ENCODE measurements around the gene RALB.

The RALB gene

GRCh38 chr2:120252225-120253020 is at the start of gene RALB:
Gene RALB (plus strand): TSS chr2:120252852. CDS start chr2:120278665, 25,813 bp downstream.
- peaks cover 9% of the 10 kb centered on the region for H3K4me1 ChIP-seq (ENCODE audit: control insufficient read depth, insufficient read depth, low read length)
- peak within 1 kb of the TSS; percentile 54 for H3K9ac ChIP-seq (ENCODE audit: low read length)
- H3K27ac ChIP-seq (ENCODE audit: low read depth, low read length), result peak within 1 kb of the TSS; percentile 82
- H3K36me3 ChIP-seq (ENCODE audit: control insufficient read depth, insufficient read depth, low read length), result no peaks in the 10 kb centered on the region
- H3K4me3 ChIP-seq (ENCODE audit: low read length), result peak within 1 kb of the TSS; percentile 91
- H3K27me3 ChIP-seq (ENCODE audit: control insufficient read depth, insufficient read depth, low read length), result no peaks in the 10 kb centered on the region

- Histone ChIP-seq H3K4me1 (ENCODE audit: control insufficient read depth, insufficient read depth, low read length) (no peaks in the 10 kb centered on the region), H3K36me3 (ENCODE audit: control insufficient read depth, insufficient read depth, low read length) (no peaks in the 10 kb centered on the region), H3K9ac (ENCODE audit: low read length) (no peak overlapping the region), H3K27ac (ENCODE audit: low read depth, low read length) (no peak overlapping the region), H3K27me3 (ENCODE audit: control insufficient read depth, insufficient read depth, low read length) (no peaks in the 10 kb centered on the region), H3K4me3 (ENCODE audit: low read length) (no peak overlapping the region)
Measured at GRCh38 chr2:120203251-120204021, 49.2 kb upstream of the RALB start.

GRCh38 chr2:120204022-120204405 is 48.6 kb upstream of the RALB start:
- Histone ChIP-seq H3K9ac (ENCODE audit: low read length) (no peak overlapping the region), H3K4me1 (ENCODE audit: control insufficient read depth, insufficient read depth, low read length) (no peaks in the 10 kb centered on the region), H3K27me3 (ENCODE audit: control insufficient read depth, insufficient read depth, low read length) (no peaks in the 10 kb centered on the region), H3K4me3 (ENCODE audit: low read length) (no peak overlapping the region), H3K36me3 (ENCODE audit: control insufficient read depth, insufficient read depth, low read length) (no peaks in the 10 kb centered on the region), H3K27ac (ENCODE audit: low read depth, low read length) (no peak overlapping the region)

- Histone ChIP-seq H3K36me3 (ENCODE audit: control insufficient read depth, insufficient read depth, low read length) (no peaks in the 10 kb centered on the region), H3K4me3 (ENCODE audit: low read length) (no peak overlapping the region), H3K27ac (ENCODE audit: low read depth, low read length) (no peak overlapping the region), H3K9ac (ENCODE audit: low read length) (no peak overlapping the region), H3K27me3 (ENCODE audit: control insufficient read depth, insufficient read depth, low read length) (no peaks in the 10 kb centered on the region), H3K4me1 (ENCODE audit: control insufficient read depth, insufficient read depth, low read length) (no peaks in the 10 kb centered on the region)
Measured at GRCh38 chr2:120204417-120204816, 48.2 kb upstream of the RALB start.

GRCh38 chr2:120204945-120205670 is 47.5 kb upstream of the RALB start:
- no peaks in the 10 kb centered on the region for H3K27me3 ChIP-seq (ENCODE audit: control insufficient read depth, insufficient read depth, low read length)
- H3K36me3 ChIP-seq (ENCODE audit: control insufficient read depth, insufficient read depth, low read length), result no peaks in the 10 kb centered on the region
- no peak overlapping the region for H3K27ac ChIP-seq (ENCODE audit: low read depth, low read length)
- no peak overlapping the region for H3K4me3 ChIP-seq (ENCODE audit: low read length)
- H3K9ac ChIP-seq (ENCODE audit: low read length), result no peak overlapping the region
- H3K4me1 ChIP-seq (ENCODE audit: control insufficient read depth, insufficient read depth, low read length), result no peaks in the 10 kb centered on the region

- Histone ChIP-seq H3K4me1 (ENCODE audit: control insufficient read depth, insufficient read depth, low read length) (no peaks in the 10 kb centered on the region), H3K4me3 (ENCODE audit: low read length) (no peak overlapping the region), H3K27me3 (ENCODE audit: control insufficient read depth, insufficient read depth, low read length) (no peaks in the 10 kb centered on the region), H3K36me3 (ENCODE audit: control insufficient read depth, insufficient read depth, low read length) (no peaks in the 10 kb centered on the region), H3K27ac (ENCODE audit: low read depth, low read length) (no peak overlapping the region), H3K9ac (ENCODE audit: low read length) (no peak overlapping the region)
Measured at GRCh38 chr2:120206022-120206581, 46.5 kb upstream of the RALB start.

- no peak overlapping the region for H3K27ac ChIP-seq (ENCODE audit: low read depth, low read length)
Measured at GRCh38 chr2:120208381-120209353, 44.0 kb upstream of the RALB start.

GRCh38 chr2:120209427-120210269 is 43.0 kb upstream of the RALB start:
- Histone ChIP-seq H3K4me3 (ENCODE audit: low read length) (no peak overlapping the region), H3K27ac (ENCODE audit: low read depth, low read length) (no peak overlapping the region), H3K36me3 (ENCODE audit: control insufficient read depth, insufficient read depth, low read length) (no peaks in the 10 kb centered on the region), H3K9ac (ENCODE audit: low read length) (no peak overlapping the region), H3K4me1 (ENCODE audit: control insufficient read depth, insufficient read depth, low read length) (no peaks in the 10 kb centered on the region), H3K27me3 (ENCODE audit: control insufficient read depth, insufficient read depth, low read length) (no peaks in the 10 kb centered on the region)

More at GRCh38 chr2:120208381-120209353, 44.0 kb upstream of the RALB start:
- H3K4me1 ChIP-seq (ENCODE audit: control insufficient read depth, insufficient read depth, low read length), result no peaks in the 10 kb centered on the region
- H3K4me3 ChIP-seq (ENCODE audit: low read length), result no peak overlapping the region
- no peaks in the 10 kb centered on the region for H3K36me3 ChIP-seq (ENCODE audit: control insufficient read depth, insufficient read depth, low read length)
- no peak overlapping the region for H3K9ac ChIP-seq (ENCODE audit: low read length)
- no peaks in the 10 kb centered on the region for H3K27me3 ChIP-seq (ENCODE audit: control insufficient read depth, insufficient read depth, low read length)

GRCh38 chr2:120210270-120210693 is 42.4 kb upstream of the RALB start:
- Histone ChIP-seq H3K27me3 (ENCODE audit: control insufficient read depth, insufficient read depth, low read length) (no peaks in the 10 kb centered on the region), H3K9ac (ENCODE audit: low read length) (no peak overlapping the region), H3K36me3 (ENCODE audit: control insufficient read depth, insufficient read depth, low read length) (no peaks in the 10 kb centered on the region), H3K4me1 (ENCODE audit: control insufficient read depth, insufficient read depth, low read length) (no peaks in the 10 kb centered on the region), H3K4me3 (ENCODE audit: low read length) (no peak overlapping the region), H3K27ac (ENCODE audit: low read depth, low read length) (no peak overlapping the region)

- Histone ChIP-seq H3K4me3 (ENCODE audit: low read length) (no peak overlapping the region), H3K27me3 (ENCODE audit: control insufficient read depth, insufficient read depth, low read length) (no peaks in the 10 kb centered on the region), H3K36me3 (ENCODE audit: control insufficient read depth, insufficient read depth, low read length) (no peaks in the 10 kb centered on the region), H3K9ac (ENCODE audit: low read length) (no peak overlapping the region), H3K4me1 (ENCODE audit: control insufficient read depth, insufficient read depth, low read length) (peaks cover 5% of the 10 kb centered on the region), H3K27ac (ENCODE audit: low read depth, low read length) (no peak overlapping the region)
Measured at GRCh38 chr2:120218181-120218580, 34.5 kb upstream of the RALB start.

- Histone ChIP-seq H3K27ac (ENCODE audit: low read depth, low read length) (no peak overlapping the region), H3K36me3 (ENCODE audit: control insufficient read depth, insufficient read depth, low read length) (no peaks in the 10 kb centered on the region), H3K4me1 (ENCODE audit: control insufficient read depth, insufficient read depth, low read length) (peaks cover 10% of the 10 kb centered on the region), H3K9ac (ENCODE audit: low read length) (no peak overlapping the region), H3K27me3 (ENCODE audit: control insufficient read depth, insufficient read depth, low read length) (no peaks in the 10 kb centered on the region), H3K4me3 (ENCODE audit: low read length) (no peak overlapping the region)
Measured at GRCh38 chr2:120219291-120219690, 33.4 kb upstream of the RALB start.
